ENCODE results near the gene DNAH12. TPM values are rescaled to one million over a fixed set of nuclear protein-coding genes. Genes with fewer than 3 reads are reported as not detected.

The DNAH12 gene
- total and polyA plus RNA-seq, 10 of the 15 experiments (the other 5 are each of a cell fraction or from before 2014, with no cell fraction given), result under 0.01 to 0.35 (median 0.08) TPM

DNA sequence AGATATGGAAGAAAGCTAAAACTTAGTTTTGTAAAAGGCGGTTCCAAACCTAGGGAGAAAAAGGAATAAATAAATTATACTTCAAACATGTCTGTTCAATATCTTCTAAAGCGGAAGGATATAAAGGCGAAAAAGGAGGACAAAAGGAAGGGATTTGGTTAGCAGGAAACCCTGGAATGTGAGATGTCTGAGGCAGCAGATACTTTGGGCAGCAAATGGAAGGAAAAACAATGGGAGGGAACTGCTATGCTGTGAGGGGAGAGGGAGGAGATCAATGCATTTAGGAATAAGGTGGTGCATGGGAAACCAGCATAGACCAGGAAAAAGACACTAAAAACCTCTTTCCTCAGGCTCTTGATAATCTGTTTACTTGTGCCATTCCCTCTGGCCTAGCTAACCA, 120.8 kb downstream of the DNAH12 start:
- ChIA-PET SMC1A (ENCODE audit: uncharacterized antibody, unreplicated experiment) (no interaction called here), RAD21 (ENCODE audit: unreplicated experiment) (no interaction called here), CTCF (no interaction called here), POLR2A (no interaction called here)
- in situ Hi-C loops (cut with MboI), result no loop called here
- H3K4me2 ChIP-seq (ENCODE audit: control insufficient read depth, insufficient read depth), result no peak overlapping the region
- ATAC-seq, result no peak
- intact Hi-C loops (cut with micrococcal nuclease; ENCODE audit: unreplicated experiment), result no loop called here
- FAIRE-seq, result no peak
- no TSS peak for BruUV-seq (replicated peaks)
- no peaks in the 10 kb centered on the region for H3K4me1 ChIP-seq (ENCODE audit: control insufficient read depth, insufficient read depth, low read length)
- WGBS (ENCODE audit: insufficient coverage, insufficient replicate concordance, low lambda C conversion rate, missing lambda C conversion rate), result 45% methylated on average over 3 of the region's 3 CpGs
- no peaks in the 10 kb centered on the region for H3K36me3 ChIP-seq (ENCODE audit: control insufficient read depth in 2 of 2, insufficient read depth in 2 of 2, low read length in 1 of 2)
- no peak overlapping the region for H3K9ac ChIP-seq (ENCODE audit: control insufficient read depth, insufficient read depth, low read length)
- no peak overlapping the region for H3K4me3 ChIP-seq
- TF ChIP-seq HDAC2 (IDR thresholded peaks at IDR 0.05), result no peak
- H3K9me3 ChIP-seq (replicated peaks; ENCODE audit: control insufficient read depth, insufficient read depth, low read length), result no peaks in the 10 kb centered on the region
- H2AFZ ChIP-seq (ENCODE audit: control insufficient read depth, low read depth, low read length), result no peak overlapping the region
- H3K79me2 ChIP-seq (ENCODE audit: control insufficient read depth, insufficient read depth, low read length), result no peaks in the 10 kb centered on the region
- no peak for DNase-seq (ENCODE audit: low read depth, low spot score)
- no peaks in the 10 kb centered on the region for H4K20me1 ChIP-seq (ENCODE audit: control insufficient read depth, insufficient read depth)
- peaks cover 0 to 5% of the 10 kb centered on the region in 2 experiments; a peak in 1 of 4 replicates for H3K27me3 ChIP-seq (replicated peaks in 1 of 2; ENCODE audit: control insufficient read depth in 2 of 2, insufficient read depth in 2 of 2, low read length in 1 of 2)
- no peak overlapping the region for H3K27ac ChIP-seq (ENCODE audit: control insufficient read depth, insufficient read depth)

DNA sequence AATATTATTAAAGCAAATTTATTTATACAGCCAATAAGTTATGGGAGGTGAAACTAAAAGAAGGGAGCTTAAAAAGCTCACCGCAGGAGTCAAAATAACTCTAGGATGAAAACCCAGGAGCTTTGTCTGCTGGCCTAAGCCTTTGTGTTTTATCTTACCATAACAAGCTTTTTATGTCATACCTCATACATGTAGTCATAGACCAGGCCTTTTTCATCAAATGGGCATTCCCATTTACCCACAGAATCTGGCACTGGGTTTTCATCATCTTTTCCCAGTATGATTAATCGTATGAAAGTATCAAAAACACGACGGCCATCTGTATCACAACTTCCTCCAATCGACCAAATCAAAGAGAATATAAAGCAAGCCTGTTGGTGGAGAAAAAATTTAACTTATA, 122.8 kb downstream of the DNAH12 start:
- 19% methylated on average over 5 of the region's 5 CpGs for WGBS (ENCODE audit: insufficient coverage, insufficient replicate concordance, low lambda C conversion rate, missing lambda C conversion rate)
- no peaks in the 10 kb centered on the region for H3K79me2 ChIP-seq (ENCODE audit: control insufficient read depth, insufficient read depth, low read length)
- DNase-seq (ENCODE audit: low read depth, low spot score), result no peak
- no peak for ATAC-seq
- ChIA-PET RAD21 (ENCODE audit: unreplicated experiment) (no interaction called here), POLR2A (no interaction called here), CTCF (interaction anchor here (0.9 kb wide), 1 partner anchor 251 kb away, joined by 3 read pairs; no protein-coding TSS in a partner anchor), SMC1A (ENCODE audit: uncharacterized antibody, unreplicated experiment) (interaction anchor here (1.6 kb wide), 1 partner anchor 24 kb away, joined by 4 read pairs; no protein-coding TSS in a partner anchor)
- BruUV-seq (replicated peaks), result no TSS peak
- TF ChIP-seq, protein P1, sequence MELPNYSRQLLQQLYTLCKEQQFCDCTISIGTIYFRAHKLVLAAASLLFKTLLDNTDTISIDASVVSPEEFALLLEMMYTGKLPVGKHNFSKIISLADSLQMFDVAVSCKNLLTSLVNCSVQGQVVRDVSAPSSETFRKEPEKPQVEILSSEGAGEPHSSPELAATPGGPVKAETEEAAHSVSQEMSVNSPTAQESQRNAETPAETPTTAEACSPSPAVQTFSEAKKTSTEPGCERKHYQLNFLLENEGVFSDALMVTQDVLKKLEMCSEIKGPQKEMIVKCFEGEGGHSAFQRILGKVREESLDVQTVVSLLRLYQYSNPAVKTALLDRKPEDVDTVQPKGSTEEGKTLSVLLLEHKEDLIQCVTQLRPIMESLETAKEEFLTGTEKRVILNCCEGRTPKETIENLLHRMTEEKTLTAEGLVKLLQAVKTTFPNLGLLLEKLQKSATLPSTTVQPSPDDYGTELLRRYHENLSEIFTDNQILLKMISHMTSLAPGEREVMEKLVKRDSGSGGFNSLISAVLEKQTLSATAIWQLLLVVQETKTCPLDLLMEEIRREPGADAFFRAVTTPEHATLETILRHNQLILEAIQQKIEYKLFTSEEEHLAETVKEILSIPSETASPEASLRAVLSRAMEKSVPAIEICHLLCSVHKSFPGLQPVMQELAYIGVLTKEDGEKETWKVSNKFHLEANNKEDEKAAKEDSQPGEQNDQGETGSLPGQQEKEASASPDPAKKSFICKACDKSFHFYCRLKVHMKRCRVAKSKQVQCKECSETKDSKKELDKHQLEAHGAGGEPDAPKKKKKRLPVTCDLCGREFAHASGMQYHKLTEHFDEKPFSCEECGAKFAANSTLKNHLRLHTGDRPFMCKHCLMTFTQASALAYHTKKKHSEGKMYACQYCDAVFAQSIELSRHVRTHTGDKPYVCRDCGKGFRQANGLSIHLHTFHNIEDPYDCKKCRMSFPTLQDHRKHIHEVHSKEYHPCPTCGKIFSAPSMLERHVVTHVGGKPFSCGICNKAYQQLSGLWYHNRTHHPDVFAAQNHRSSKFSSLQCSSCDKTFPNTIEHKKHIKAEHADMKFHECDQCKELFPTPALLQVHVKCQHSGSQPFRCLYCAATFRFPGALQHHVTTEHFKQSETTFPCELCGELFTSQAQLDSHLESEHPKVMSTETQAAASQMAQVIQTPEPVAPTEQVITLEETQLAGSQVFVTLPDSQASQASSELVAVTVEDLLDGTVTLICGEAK (IDR thresholded peaks at IDR 0.05; ENCODE audit: borderline replicate concordance), result no peak
- TF ChIP-seq CHD2 (IDR thresholded peaks at IDR 0.05; ENCODE audit: borderline replicate concordance, low read depth, low read length), result no peak
- TF ChIP-seq, protein P2, sequence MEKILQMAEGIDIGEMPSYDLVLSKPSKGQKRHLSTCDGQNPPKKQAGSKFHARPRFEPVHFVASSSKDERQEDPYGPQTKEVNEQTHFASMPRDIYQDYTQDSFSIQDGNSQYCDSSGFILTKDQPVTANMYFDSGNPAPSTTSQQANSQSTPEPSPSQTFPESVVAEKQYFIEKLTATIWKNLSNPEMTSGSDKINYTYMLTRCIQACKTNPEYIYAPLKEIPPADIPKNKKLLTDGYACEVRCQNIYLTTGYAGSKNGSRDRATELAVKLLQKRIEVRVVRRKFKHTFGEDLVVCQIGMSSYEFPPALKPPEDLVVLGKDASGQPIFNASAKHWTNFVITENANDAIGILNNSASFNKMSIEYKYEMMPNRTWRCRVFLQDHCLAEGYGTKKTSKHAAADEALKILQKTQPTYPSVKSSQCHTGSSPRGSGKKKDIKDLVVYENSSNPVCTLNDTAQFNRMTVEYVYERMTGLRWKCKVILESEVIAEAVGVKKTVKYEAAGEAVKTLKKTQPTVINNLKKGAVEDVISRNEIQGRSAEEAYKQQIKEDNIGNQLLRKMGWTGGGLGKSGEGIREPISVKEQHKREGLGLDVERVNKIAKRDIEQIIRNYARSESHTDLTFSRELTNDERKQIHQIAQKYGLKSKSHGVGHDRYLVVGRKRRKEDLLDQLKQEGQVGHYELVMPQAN (conservative IDR thresholded peaks at IDR 0.05), result no peak
- TF ChIP-seq, protein P3, sequence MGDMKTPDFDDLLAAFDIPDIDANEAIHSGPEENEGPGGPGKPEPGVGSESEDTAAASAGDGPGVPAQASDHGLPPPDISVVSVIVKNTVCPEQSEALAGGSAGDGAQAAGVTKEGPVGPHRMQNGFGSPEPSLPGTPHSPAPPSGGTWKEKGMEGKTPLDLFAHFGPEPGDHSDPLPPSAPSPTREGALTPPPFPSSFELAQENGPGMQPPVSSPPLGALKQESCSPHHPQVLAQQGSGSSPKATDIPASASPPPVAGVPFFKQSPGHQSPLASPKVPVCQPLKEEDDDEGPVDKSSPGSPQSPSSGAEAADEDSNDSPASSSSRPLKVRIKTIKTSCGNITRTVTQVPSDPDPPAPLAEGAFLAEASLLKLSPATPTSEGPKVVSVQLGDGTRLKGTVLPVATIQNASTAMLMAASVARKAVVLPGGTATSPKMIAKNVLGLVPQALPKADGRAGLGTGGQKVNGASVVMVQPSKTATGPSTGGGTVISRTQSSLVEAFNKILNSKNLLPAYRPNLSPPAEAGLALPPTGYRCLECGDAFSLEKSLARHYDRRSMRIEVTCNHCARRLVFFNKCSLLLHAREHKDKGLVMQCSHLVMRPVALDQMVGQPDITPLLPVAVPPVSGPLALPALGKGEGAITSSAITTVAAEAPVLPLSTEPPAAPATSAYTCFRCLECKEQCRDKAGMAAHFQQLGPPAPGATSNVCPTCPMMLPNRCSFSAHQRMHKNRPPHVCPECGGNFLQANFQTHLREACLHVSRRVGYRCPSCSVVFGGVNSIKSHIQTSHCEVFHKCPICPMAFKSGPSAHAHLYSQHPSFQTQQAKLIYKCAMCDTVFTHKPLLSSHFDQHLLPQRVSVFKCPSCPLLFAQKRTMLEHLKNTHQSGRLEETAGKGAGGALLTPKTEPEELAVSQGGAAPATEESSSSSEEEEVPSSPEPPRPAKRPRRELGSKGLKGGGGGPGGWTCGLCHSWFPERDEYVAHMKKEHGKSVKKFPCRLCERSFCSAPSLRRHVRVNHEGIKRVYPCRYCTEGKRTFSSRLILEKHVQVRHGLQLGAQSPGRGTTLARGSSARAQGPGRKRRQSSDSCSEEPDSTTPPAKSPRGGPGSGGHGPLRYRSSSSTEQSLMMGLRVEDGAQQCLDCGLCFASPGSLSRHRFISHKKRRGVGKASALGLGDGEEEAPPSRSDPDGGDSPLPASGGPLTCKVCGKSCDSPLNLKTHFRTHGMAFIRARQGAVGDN (IDR thresholded peaks at IDR 0.05), result no peak
- TF ChIP-seq FOXK2 (IDR thresholded peaks at IDR 0.05), result no peak
- no peak overlapping the region for H3K9ac ChIP-seq (ENCODE audit: control insufficient read depth, insufficient read depth, low read length)
- in situ Hi-C loops (cut with MboI) (no loop called here), intact Hi-C loops (cut with micrococcal nuclease; ENCODE audit: unreplicated experiment) (no loop called here)
- H3K4me1 ChIP-seq (ENCODE audit: control insufficient read depth, insufficient read depth, low read length), result no peaks in the 10 kb centered on the region
- no peak overlapping the region for H2AFZ ChIP-seq (ENCODE audit: control insufficient read depth, low read depth, low read length)
- H3K27me3 ChIP-seq (replicated peaks in 1 of 2; ENCODE audit: control insufficient read depth in 2 of 2, insufficient read depth in 2 of 2, low read length in 1 of 2), result peaks cover 0 to 5% of the 10 kb centered on the region in 2 experiments; a peak in 1 of 4 replicates
- FAIRE-seq, result no peak
- no peaks in the 10 kb centered on the region for H4K20me1 ChIP-seq (ENCODE audit: control insufficient read depth, insufficient read depth)
- no peak overlapping the region for H3K4me2 ChIP-seq (ENCODE audit: control insufficient read depth, insufficient read depth)
- H3K27ac ChIP-seq (ENCODE audit: control insufficient read depth, insufficient read depth), result no peak overlapping the region
- no peaks in the 10 kb centered on the region for H3K36me3 ChIP-seq (ENCODE audit: control insufficient read depth in 2 of 2, insufficient read depth in 2 of 2, low read length in 1 of 2)
- H3K4me3 ChIP-seq, result no peak overlapping the region
- H3K9me3 ChIP-seq (replicated peaks; ENCODE audit: control insufficient read depth, insufficient read depth, low read length), result no peaks in the 10 kb centered on the region
